K562 (cell line): ENCODE measurements around the gene SCFD2. TPM values are rescaled to one million over a fixed set of nuclear protein-coding genes. Genes with fewer than 3 reads are reported as not detected.

ENCODE experiments used
- CEBPB ChIP-seq: fragments of 450-650 bp; IDR thresholded peaks from 2 replicates; pipeline ENCODE4 v1.6.1; 2016; ENCODE audit warnings: missing genetic modification characterization, missing compliant biosample characterization
- CHD2 ChIP-seq: IDR thresholded peaks from 2 replicates; pipeline ENCODE4 v1.6.1; 2011; ENCODE audit warnings: low read depth, low read length
- ETV6 ChIP-seq, 3 experiments: fragments of 150-350 bp in 1 of 3; sonication (generic) in 1 of 3; formaldehyde crosslinking in 1 of 3; IDR thresholded peaks; 2 replicates each; pipeline versions ENCODE4 v1.6.1 to v1.8.0; 2014 to 2022; ENCODE audit warnings: borderline replicate concordance in 2 of 3, low read depth in 2 of 3, antibody characterized with exemption in 1 of 3, low read length in 1 of 3, mild to moderate bottlenecking in 1 of 3, missing genetic modification reagents in 1 of 3
- FOS ChIP-seq: IDR thresholded peaks from 3 replicates; pipeline ENCODE4 v1.6.1; 2011; ENCODE audit not compliant: insufficient read length; ENCODE audit errors: extremely low read depth
- FOXA3 ChIP-seq, 2 experiments: fragments of 450-650 bp in 1 of 2; sonication (generic) in 1 of 2; formaldehyde crosslinking; IDR thresholded peaks in 1 of 2; conservative IDR thresholded peaks in 1 of 2; 2 replicates each; pipeline versions ENCODE4 v1.4.0 to v1.8.0; 2020 to 2022; ENCODE audit warnings: mild to moderate bottlenecking in 2 of 2, missing genetic modification reagents in 1 of 2
- FOXK2 ChIP-seq, 2 experiments: fragments of 450-650 bp; IDR thresholded peaks in 1 of 2; conservative IDR thresholded peaks in 1 of 2; 2 replicates each; pipeline ENCODE4 v1.6.1; 2016; ENCODE audit warnings: low read depth in 2 of 2, mild to moderate bottlenecking in 1 of 2
- GABPB1 ChIP-seq: sonication (generic); formaldehyde crosslinking; IDR thresholded peaks from 2 replicates; pipeline ENCODE4 v1.8.0; 2022; ENCODE audit warnings: mild to moderate bottlenecking, missing genetic modification reagents
- GATAD2B ChIP-seq: fragments of 450-650 bp; IDR thresholded peaks from 2 replicates; pipeline ENCODE4 v1.6.1; 2017; ENCODE audit warnings: mild to moderate bottlenecking, borderline replicate concordance
- POLR2AphosphoS5 ChIP-seq: IDR thresholded peaks from 2 replicates; pipeline ENCODE4 v1.6.1; 2011; ENCODE audit warnings: mild to moderate bottlenecking, low read depth, low read length, moderate library complexity; ENCODE audit not compliant: control insufficient read depth, insufficient read depth
- POLR2H ChIP-seq: IDR thresholded peaks from 2 replicates; pipeline ENCODE4 v1.6.1; 2016; ENCODE audit warnings: missing genetic modification characterization, low read depth, mild to moderate bottlenecking, control low read depth, missing compliant biosample characterization, moderate library complexity
- SLC30A9 ChIP-seq: fragments of 250-450 bp; sonication (Bioruptor Pico); IDR thresholded peaks from 2 replicates; pipeline ENCODE4 v1.8.0; 2022; ENCODE audit warnings: mild to moderate bottlenecking, moderate library complexity
- SMARCA4 ChIP-seq: fragments of 450-650 bp; IDR thresholded peaks from 2 replicates; pipeline ENCODE4 v1.6.1; 2016
- WHSC1 ChIP-seq: IDR thresholded peaks from one replicate; pipeline ENCODE4 v1.6.1; 2012; ENCODE audit warnings: low read length, control low read depth, inconsistent platforms
- ZFX ChIP-seq: sonication (generic); formaldehyde crosslinking; IDR thresholded peaks from 2 replicates; pipeline ENCODE4 v1.8.0; 2022; ENCODE audit warnings: mild to moderate bottlenecking, missing genetic modification reagents, moderate library complexity
- ZNF197 ChIP-seq: fragments of 200-800 bp; sonication (Bioruptor generic); IDR thresholded peaks from 2 replicates; pipeline ENCODE4 v1.6.1; 2016; ENCODE audit warnings: low read depth, missing genetic modification characterization, missing compliant biosample characterization
- ZNF3 ChIP-seq: fragments of 250-450 bp; sonication (Bioruptor Pico); IDR thresholded peaks from 2 replicates; pipeline ENCODE4 v1.5.0; 2021; ENCODE audit warnings: mild to moderate bottlenecking, moderate library complexity
- ZNF311 ChIP-seq: fragments of 250-450 bp; sonication (Bioruptor Pico); IDR thresholded peaks from 2 replicates; pipeline ENCODE4 v1.4.0; 2020; ENCODE audit warnings: mild to moderate bottlenecking, moderate library complexity
- ZNF316 ChIP-seq: fragments of 450-650 bp; IDR thresholded peaks from 2 replicates; pipeline ENCODE4 v1.6.1; 2016
- ZNF778 ChIP-seq: fragments of 450-650 bp; formaldehyde crosslinking; IDR thresholded peaks from 2 replicates; pipeline ENCODE4 v1.4.0; 2020; ENCODE audit warnings: mild to moderate bottlenecking, moderate library complexity
- polyA plus RNA-seq, 8 experiments: library from polyadenylated mRNA; depleted of rRNA in 4 of 8; stranded (reverse) in 5 of 8; unstranded in 3 of 8; fragments of >200 nt; fragmentation: Nextera tagmentation in 2 of 8; fragmentation: Illumina TruSeq in 1 of 8; extraction: Ambion mirVana in 2 of 8; extraction: Trizol in 1 of 8; gene quantifications; 2 replicates each; pipeline versions ENCODE4 v1.2.1 to v1.2.3, GENCODE V29; 2011 to 2014; ENCODE audit warnings: inconsistent platforms in 1 of 8, missing spikeins in 1 of 8
- total RNA-seq, 7 experiments: library from RNA; depleted of rRNA in 6 of 7; stranded (reverse); fragments of >200 nt in 6 of 7; fragmentation: Illumina TruSeq in 2 of 7; extraction: Trizol in 2 of 7; gene quantifications; 2 replicates each; pipeline versions ENCODE4 v1.2.1 to v1.2.3, GENCODE V29; 2011 to 2021; ENCODE audit warnings: low replicate concordance in 1 of 7
- TF ChIP-seq, protein P1 (sequence below): sonication (generic); formaldehyde crosslinking; IDR thresholded peaks from 2 replicates; pipeline ENCODE4 v1.8.0; 2022; ENCODE audit warnings: mild to moderate bottlenecking, missing genetic modification reagents
- TF ChIP-seq, protein P2 (sequence below), 2 experiments: fragments of 250-450 bp in 1 of 2; fragments of 450-650 bp in 1 of 2; sonication (Bioruptor Pico) in 1 of 2; IDR thresholded peaks; 2 replicates each; pipeline versions ENCODE4 v1.6.1 to v1.8.0; 2016 to 2021; ENCODE audit warnings: mild to moderate bottlenecking in 2 of 2, moderate library complexity in 2 of 2, missing compliant biosample characterization in 1 of 2, missing genetic modification characterization in 1 of 2

Gene SCFD2
- total and polyA plus RNA-seq, 9 of the 15 experiments (the other 6 are each of a cell fraction or from before 2014, with no cell fraction given): 5.7 to 30.3 (median 22.8) TPM

DNA sequence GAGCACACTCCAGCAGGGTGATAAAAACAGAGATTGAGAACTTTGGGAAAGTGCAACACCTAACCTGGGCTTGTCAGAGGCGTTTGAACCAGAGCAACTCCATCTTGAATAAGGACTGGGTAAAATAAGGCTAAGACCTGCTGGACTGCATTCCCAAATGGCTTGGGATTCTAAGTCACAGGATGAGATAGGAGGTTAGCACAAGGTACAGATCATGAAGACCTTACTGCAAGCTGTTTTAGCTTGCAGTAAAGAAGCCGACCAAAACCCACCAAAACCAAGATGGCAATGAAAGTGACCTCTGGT is 43.9 kb downstream of the SCFD2 start (continued):
- TF ChIP-seq, protein P1, sequence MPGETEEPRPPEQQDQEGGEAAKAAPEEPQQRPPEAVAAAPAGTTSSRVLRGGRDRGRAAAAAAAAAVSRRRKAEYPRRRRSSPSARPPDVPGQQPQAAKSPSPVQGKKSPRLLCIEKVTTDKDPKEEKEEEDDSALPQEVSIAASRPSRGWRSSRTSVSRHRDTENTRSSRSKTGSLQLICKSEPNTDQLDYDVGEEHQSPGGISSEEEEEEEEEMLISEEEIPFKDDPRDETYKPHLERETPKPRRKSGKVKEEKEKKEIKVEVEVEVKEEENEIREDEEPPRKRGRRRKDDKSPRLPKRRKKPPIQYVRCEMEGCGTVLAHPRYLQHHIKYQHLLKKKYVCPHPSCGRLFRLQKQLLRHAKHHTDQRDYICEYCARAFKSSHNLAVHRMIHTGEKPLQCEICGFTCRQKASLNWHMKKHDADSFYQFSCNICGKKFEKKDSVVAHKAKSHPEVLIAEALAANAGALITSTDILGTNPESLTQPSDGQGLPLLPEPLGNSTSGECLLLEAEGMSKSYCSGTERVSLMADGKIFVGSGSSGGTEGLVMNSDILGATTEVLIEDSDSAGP (CRISPR knock-in tag): no peak
- TF ChIP-seq FOXA3 (CRISPR knock-in tag; conservative IDR thresholded peaks at IDR 0.05 in 1 of 2, IDR thresholded peaks at IDR 0.05 in 1 of 2) (no peak), ZNF316 (no peak), WHSC1 (no peak), ETV6 (IDR thresholded peaks at IDR 0.05; ENCODE audit: borderline replicate concordance in 1 of 2, low read depth in 2 of 2, low read length in 1 of 2) (no peak), ETV6 (CRISPR knock-in tag; IDR thresholded peaks at IDR 0.05; ENCODE audit: borderline replicate concordance) (no peak), ZNF778 (CRISPR knock-in tag) (no peak), ZFX (no peak), SLC30A9 (CRISPR knock-in tag) (no peak), FOS (no peak), FOXK2 (conservative IDR thresholded peaks at IDR 0.05 in 1 of 2, IDR thresholded peaks at IDR 0.05 in 1 of 2; ENCODE audit: low read depth in 2 of 2) (no peak), CEBPB (tag) (no peak), GATAD2B (no peak), SMARCA4 (no peak), GABPB1 (CRISPR knock-in tag) (no peak), POLR2H (tag) (no peak), CHD2 (no peak), ZNF311 (CRISPR knock-in tag) (peak; percentile 56; the same call in 1 of the 2 replicates), ZNF3 (CRISPR knock-in tag) (no peak), POLR2AphosphoS5 (no peak), ZNF197 (CRISPR knock-in tag) (no peak)
- TF ChIP-seq, protein P2, sequence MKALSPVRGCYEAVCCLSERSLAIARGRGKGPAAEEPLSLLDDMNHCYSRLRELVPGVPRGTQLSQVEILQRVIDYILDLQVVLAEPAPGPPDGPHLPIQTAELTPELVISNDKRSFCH (CRISPR knock-in tag; IDR thresholded peaks at IDR 0.05): no peak
- TF ChIP-seq, protein P2 (tag; IDR thresholded peaks at IDR 0.05): 0 out of 2 replicates have a peak, but pooled peaks have one; percentile 39
